Activated CD8-positive, alpha-beta memory T cell treated with anti-CD3 and anti-CD28 coated beads, Interleukin-2, amount 50 U/mL, for 48 hours (primary cell): ENCODE data around the gene GGT7.
"Not testable (repeated sequence)": the region's sequence is repeated elsewhere in the genome, so short reads cannot be mapped to it uniquely, and the experiment has no call there.

Source experiments
- DNase-seq: peaks from one replicate; pipeline ENCODE4 v3.0.0-alpha.2; 2020

The GGT7 gene

DNA sequence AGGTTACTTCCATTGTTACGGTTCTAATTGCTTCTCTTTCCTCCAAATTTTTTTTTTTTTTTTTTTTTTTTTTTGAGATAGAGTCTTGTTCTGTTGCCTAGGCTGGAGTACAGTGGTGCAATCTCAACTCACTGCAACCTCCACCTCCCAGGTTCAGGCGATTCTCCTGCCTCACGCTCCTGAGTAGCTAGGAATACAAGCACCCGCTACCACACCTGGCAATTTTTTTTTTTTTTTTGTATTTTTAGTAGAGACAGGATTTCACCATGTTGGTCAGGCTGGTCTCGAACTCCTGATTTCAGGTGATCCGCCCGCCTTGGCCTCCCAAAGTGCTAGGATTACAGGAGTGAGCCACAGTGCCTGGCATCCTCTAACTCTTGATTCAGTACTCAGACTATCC lies 8.3 kb upstream of the GGT7 start:
- not testable (repeated sequence) for DNase-seq

- no peak for DNase-seq
Observed at GRCh38 chr20:34880215-34880850, 7.7 kb upstream of the GGT7 start.

- peak; percentile 100 for DNase-seq
Observed at GRCh38 chr20:34876406-34877282, 4.0 kb upstream of the GGT7 start, which contains the start of gene ACSS2. ACSS2 (plus strand) TSS chr20:34876612; CDS start chr20:34876646, 34 bp downstream.

DNA sequence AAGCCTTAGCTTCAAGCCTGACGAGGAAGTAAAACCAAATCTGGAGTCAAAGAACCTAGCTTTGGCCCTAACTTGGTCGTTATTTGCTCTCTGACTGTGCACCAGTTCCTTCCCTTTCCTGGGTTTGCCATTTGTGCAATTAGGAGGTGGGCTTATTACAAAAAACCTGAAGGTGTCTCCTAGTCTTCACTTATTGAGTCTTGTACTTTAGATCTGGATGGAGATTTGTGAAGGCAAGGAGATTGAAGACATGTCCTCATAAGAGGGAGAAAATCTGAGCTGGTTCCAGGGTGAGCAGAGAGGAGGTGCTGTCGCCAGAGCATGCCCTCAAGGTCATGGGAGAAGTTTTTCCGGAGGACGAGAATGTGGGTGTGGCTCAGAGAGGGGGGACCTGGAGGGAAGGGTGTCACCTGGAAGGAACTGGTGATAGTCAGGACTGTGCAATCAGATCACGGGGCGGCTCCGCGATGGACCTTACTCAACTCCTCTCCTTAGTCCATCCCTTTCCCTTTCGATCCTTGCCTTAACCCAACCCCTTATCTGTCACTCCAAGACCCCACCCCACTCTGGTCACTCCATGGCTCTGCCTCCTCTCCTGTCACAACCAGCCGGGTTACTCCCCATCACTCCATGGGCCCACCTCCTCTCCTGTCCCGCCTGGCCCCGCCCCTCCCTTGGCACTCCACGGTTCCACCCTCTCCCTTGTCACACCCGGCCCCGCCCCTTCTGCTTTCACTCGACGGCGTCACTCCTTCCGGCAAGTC lies 3.2 kb upstream of the GGT7 start:
- no peak for DNase-seq

DNA sequence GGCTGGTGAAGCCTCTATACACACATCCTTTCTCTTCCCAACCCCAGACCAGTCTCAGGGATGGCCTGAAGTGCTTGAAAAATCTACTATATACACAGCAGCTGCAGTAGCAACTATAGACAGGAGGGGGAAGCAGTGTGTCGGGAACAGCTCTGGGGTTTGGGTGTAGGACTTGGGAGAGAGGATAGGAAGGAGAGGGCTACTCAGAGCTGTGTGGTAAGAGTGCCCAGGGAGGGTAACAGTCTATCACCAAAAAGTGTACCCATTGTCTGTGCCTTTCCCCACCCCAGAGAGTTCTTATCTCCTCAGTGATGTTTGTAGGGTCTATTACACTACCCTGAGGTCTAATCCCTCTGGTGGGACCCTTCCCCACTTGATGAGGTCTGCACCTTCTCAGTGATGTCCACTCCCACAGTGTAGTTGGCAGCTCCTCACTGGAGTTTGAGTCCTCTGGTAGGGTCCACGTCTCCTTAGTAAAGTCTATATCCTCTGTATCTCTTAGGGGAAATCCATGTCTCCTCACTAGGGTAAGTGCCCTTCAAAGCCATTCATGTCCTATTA lies 1.5 kb upstream of the GGT7 start:
- peak; percentile 65 for DNase-seq

DNA sequence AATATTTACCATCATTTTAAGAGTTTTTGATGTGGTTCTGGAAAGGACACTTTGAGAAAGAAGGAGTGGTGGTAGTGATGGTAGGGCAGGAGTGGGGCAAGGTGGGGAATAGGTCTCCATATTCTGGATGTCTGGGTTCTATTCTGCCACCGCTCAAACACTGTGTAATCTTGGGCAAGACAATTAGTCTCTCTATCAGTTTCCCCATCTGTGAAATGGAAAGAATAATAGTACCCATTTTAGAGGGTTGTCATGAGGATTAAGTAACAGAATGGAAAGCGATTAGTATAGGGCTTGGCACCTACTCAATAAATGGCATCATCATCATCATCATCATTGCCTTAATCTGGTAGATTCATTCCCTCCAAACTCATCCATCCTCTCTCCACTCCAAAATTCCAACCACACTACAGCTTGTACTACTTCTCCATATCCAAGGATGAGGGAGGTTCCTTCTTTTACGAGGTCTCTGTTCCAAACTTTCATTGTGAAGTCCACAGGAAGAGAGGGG lies 982 bp upstream of the GGT7 start:
- no peak for DNase-seq

- DNase-seq: no peak
Observed at GRCh38 chr20:34871966-34872621, 562 bp downstream of the GGT7 start.

DNA sequence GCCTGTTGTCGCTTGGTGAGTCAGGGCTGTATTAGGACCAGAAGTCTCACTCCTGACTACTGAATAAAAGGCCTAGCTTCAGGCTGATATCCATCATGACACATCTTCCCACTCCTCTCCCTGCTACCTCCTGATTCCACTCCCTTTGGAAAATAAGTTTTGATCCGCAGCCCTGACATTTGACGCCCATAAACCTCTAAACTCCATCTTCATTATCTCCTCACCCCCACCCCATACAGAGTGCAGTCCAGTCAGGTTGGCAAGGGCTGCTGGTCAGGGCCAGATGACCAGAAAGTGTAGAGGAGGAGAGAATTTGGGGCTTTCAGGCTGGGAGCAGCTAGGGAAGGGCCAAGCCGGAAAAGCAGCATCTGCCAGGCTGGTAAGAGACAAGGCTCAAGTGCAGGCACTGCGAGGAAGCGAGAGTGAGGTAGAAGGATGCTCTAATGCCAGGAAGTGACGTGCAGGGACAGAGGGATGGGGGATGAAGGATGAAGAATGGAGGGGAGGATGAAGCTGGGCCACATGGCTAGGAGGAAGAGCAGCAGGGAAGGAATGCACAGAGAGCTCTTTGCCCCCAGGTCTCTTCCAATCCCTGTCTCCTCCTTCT lies 1.2 kb downstream of the GGT7 start:
- DNase-seq: peak; percentile 36

DNA sequence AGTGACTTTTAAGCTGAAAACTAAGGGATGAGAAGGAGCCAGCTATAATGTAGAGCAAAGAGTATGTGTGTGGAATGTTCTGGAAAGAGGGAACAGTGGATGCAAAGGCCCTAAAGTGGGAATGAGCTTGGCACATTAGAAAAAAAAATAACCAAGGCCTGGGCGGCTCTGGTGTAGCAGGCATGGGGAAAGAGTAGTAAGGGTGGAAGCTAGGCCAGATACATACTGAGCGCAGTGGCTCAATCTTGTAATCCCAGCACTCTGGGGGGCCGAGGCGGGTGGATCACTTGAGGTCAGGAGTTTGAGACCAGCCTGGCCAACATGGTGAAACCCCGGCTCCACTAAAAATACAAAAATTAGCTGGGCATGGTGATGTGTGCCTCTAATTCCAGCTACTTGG lies 8.4 kb downstream of the GGT7 start:
- DNase-seq: no peak

DNA sequence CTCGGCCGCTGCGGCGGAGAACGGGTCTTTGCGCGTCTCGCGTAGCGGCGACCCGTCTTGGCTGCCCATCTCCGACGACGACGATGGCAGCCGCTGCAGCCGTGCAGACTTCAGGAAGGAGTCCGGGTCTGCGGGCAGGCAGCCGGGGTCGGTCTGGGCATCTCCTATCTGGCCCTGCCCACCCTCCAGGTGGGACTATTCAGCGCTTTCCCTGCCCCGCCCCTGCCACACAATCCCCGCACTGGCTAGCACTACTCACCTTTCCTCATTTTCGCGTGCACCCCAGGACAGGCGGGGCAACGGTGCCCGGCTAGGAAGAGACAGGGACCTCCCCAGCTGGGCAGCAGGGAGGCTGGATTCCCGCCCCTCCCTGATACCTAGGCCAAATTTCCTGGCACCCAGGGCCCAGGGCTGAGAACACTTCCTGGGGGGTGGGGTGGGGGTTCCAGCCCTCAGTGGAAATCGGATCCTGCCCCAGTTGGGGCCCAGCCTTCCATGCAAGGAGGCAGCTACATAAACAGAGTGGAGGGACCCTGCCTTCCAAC lies 9.2 kb downstream of the GGT7 start:
- no peak for DNase-seq

GRCh38 chr20:34862724-34863123 lies 9.9 kb downstream of the GGT7 start:
- DNase-seq: no peak

DNA sequence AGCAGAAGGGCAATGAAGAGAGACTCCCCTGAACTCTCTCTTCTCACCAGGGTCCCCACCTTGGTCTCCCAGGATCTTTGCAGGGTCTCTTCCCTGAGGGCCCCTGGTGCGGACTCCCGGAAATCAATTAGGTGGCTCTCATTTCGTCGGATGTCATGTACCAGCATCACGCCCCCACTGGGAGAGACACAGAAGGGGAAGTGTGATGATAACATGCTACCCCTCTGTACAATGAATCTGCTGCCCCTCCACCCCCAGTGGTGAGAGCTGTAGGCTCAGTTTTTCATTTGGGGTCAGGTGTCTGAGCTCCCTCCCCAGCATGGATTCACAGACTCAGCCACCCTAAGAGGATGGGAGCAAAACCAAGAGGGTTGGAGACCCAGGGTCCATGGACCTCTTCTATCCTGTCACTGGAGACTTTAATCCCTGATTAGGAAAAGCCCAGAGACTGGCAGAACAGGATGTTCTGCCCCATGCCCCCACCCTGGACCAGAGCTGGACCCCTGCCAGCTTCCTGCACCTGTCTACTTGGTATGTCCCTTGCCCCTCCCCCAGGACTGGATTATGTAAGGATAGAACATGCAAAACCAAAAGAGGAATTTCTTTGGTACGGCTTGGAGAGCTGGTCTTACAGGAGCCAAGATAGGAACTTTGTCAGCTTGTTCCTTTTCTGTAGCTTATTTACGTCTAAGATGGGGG lies 11.1 kb downstream of the GGT7 start:
- no peak for DNase-seq

- peak; percentile 33 for DNase-seq
Observed at GRCh38 chr20:34859826-34860545, 12.7 kb downstream of the GGT7 start.

DNA sequence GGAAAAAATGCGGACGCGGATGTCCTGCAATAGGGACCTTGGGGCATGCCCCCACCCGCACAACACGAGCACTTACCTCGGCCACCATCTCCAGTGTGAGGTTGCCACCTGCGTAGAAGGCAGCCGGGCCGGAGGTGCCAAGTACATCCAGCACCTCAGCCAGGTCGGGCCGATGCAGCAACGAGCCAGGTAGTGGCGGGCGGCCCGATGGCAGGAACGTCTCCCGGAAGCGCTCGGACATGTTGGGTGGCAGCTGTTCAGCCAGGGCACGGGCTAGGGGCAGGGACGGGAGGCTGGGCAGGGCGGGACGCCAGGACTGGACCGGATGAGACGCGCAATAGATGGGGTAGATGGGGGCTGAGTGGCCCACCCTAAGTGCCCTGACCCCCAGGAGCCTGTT lies 13.3 kb downstream of the GGT7 start:
- no peak for DNase-seq

GRCh38 chr20:34852298-34852697 lies 20.4 kb downstream of the GGT7 start:
- no peak for DNase-seq

DNA sequence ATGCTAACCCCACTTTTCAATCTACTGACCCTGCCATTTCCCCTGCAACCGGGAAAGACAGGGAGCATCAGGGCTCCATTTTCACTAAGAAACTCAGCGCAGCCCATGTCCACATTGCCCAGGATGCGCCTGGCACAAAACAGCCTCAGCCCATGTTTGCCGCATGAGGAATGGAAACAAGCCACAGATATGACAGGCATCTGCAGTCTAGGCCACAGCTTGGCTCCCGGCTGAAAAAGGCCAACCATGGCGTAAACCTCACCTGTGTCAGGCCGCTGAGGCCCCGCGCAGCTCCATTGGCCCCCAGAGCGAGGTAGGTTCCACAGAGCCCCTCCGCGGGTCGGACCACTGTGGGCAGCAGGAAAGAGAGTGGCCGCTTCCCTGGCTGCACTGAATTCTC lies 21.7 kb downstream of the GGT7 start:
- DNase-seq: no peak

DNA sequence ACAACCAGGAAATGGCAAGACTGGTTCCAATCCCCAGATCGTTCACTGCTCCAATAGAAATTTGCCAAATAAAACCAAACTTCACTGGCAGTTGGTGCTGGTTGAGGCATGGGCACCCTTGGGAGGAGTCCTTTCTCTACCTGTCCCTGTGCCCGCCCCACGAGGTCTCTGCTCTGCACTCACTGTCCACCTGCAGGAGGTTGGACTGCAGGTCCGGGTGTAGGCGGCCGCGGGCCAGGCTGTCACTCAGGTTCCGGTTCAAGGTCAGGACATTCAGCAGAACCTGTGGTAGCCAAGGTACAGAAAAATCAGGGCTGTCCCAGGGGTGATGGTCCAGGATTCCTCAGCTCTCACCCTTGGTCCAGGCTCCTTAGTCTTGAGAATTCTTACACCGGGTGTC lies 22.9 kb downstream of the GGT7 start:
- no peak for DNase-seq

DNA sequence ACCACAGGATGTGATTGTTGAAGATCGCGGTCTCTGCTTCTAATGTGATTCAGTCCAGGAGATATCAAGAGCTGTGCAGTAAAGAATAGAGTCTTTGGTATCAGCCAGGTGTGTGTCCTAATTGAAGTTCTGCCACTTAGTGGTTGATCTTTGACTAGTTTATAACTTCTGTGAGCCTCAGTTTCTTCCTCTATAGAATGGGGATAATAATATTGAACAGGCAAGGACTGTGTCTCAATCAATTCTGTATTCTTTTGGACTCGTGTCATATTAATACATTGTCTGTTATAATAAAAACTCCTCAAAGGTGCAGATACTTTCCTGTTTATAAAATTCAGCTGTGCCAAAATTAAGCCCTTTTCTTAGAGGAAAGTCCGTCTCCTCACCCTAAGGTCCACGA lies 24.1 kb downstream of the GGT7 start:
- no peak for DNase-seq

- DNase-seq: no peak
Observed at GRCh38 chr20:34843421-34843820, 29.2 kb downstream of the GGT7 start.

- DNase-seq: no peak
Observed at GRCh38 chr20:34842143-34842542, 30.5 kb downstream of the GGT7 start.
